ENCODE data around the gene ELMOD3.

ELMOD3 gene

GRCh38 chr2:85344356-85344954 lies 10.1 kb upstream of the ELMOD3 start (continued):
- no peak for TF ChIP-seq ELK4 (IDR thresholded peaks at IDR 0.05; ENCODE audit: borderline replicate concordance, low read depth, low read length)
- TF ChIP-seq ZNF202 (tag by site-specific recombination; IDR thresholded peaks at IDR 0.05; ENCODE audit: borderline replicate concordance): no peak

DNA sequence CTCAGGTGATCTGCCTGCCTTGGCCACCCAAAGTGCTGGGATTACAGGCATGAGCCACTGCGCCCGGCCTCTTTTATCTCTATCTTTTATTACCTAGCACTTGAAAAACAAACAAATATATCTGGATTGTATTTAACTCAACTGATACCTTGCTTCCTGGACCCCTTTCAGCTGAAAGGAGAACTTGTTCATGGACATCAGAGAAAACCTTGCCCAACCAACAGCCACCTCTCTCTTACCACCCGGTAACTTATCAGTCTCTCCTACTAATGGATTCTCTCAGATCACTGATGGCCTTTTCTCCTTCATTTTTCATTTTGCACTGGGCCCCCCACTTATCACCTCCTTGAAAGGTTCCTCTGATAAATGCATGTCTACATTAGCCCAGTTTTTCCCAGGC lies 7.0 kb upstream of the ELMOD3 start:
- TF ChIP-seq, protein P1, sequence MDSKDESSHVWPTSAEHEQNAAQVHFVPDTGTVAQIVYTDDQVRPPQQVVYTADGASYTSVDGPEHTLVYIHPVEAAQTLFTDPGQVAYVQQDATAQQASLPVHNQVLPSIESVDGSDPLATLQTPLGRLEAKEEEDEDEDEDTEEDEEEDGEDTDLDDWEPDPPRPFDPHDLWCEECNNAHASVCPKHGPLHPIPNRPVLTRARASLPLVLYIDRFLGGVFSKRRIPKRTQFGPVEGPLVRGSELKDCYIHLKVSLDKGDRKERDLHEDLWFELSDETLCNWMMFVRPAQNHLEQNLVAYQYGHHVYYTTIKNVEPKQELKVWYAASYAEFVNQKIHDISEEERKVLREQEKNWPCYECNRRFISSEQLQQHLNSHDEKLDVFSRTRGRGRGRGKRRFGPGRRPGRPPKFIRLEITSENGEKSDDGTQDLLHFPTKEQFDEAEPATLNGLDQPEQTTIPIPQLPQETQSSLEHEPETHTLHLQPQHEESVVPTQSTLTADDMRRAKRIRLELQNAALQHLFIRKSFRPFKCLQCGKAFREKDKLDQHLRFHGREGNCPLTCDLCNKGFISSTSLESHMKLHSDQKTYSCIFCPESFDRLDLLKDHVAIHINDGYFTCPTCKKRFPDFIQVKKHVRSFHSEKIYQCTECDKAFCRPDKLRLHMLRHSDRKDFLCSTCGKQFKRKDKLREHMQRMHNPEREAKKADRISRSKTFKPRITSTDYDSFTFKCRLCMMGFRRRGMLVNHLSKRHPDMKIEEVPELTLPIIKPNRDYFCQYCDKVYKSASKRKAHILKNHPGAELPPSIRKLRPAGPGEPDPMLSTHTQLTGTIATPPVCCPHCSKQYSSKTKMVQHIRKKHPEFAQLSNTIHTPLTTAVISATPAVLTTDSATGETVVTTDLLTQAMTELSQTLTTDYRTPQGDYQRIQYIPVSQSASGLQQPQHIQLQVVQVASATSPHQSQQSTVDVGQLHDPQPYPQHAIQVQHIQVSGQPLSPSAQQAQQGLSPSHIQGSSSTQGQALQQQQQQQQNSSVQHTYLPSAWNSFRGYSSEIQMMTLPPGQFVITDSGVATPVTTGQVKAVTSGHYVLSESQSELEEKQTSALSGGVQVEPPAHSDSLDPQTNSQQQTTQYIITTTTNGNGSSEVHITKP (tag by site-specific recombination; IDR thresholded peaks at IDR 0.05): no peak
- TF ChIP-seq ZNF692 (tag by site-specific recombination; IDR thresholded peaks at IDR 0.05) (no peak), ZNF529 (tag by site-specific recombination; IDR thresholded peaks at IDR 0.05; ENCODE audit: insufficient replicate concordance) (no peak), ZBTB44 (tag by site-specific recombination; IDR thresholded peaks at IDR 0.05) (no peak), MEIS1 (CRISPR knock-in tag; IDR thresholded peaks at IDR 0.05; ENCODE audit: borderline replicate concordance) (no peak), ZNF341 (tag by site-specific recombination; IDR thresholded peaks at IDR 0.05; ENCODE audit: low read depth) (no peak), SCRT2 (tag by site-specific recombination; IDR thresholded peaks at IDR 0.05) (no peak), ZNF580 (tag by site-specific recombination; IDR thresholded peaks at IDR 0.05) (no peak), ZNF561 (tag by site-specific recombination; IDR thresholded peaks at IDR 0.05; ENCODE audit: borderline replicate concordance) (no peak), ZNF362 (tag by site-specific recombination; IDR thresholded peaks at IDR 0.05) (no peak), ZNF202 (tag by site-specific recombination; IDR thresholded peaks at IDR 0.05; ENCODE audit: borderline replicate concordance) (no peak), ZNF214 (tag by site-specific recombination; IDR thresholded peaks at IDR 0.05; ENCODE audit: borderline replicate concordance) (no peak), ZNF416 (tag by site-specific recombination; IDR thresholded peaks at IDR 0.05) (no peak), ZNF423 (tag by site-specific recombination; IDR thresholded peaks at IDR 0.05) (no peak), ZNF777 (tag by site-specific recombination; IDR thresholded peaks at IDR 0.05; ENCODE audit: borderline replicate concordance) (no peak), ZBTB48 (tag by site-specific recombination; IDR thresholded peaks at IDR 0.05) (no peak), ZNF248 (tag by site-specific recombination; IDR thresholded peaks at IDR 0.05) (no peak)
- TF ChIP-seq, protein P2, sequence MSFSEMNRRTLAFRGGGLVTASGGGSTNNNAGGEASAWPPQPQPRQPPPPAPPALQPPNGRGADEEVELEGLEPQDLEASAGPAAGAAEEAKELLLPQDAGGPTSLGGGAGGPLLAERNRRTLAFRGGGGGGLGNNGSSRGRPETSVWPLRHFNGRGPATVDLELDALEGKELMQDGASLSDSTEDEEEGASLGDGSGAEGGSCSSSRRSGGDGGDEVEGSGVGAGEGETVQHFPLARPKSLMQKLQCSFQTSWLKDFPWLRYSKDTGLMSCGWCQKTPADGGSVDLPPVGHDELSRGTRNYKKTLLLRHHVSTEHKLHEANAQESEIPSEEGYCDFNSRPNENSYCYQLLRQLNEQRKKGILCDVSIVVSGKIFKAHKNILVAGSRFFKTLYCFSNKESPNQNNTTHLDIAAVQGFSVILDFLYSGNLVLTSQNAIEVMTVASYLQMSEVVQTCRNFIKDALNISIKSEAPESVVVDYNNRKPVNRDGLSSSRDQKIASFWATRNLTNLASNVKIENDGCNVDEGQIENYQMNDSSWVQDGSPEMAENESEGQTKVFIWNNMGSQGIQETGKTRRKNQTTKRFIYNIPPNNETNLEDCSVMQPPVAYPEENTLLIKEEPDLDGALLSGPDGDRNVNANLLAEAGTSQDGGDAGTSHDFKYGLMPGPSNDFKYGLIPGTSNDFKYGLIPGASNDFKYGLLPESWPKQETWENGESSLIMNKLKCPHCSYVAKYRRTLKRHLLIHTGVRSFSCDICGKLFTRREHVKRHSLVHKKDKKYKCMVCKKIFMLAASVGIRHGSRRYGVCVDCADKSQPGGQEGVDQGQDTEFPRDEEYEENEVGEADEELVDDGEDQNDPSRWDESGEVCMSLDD (tag by site-specific recombination; IDR thresholded peaks at IDR 0.05): no peak
- no peak overlapping the region for H3K27ac ChIP-seq (ENCODE audit: extremely low read depth, low read depth, low read length)
- POLR2A ChIA-PET: interaction anchor here (1.5 kb wide), 1 partner anchor 20 kb away, joined by 3 read pairs; the partner anchor contains the start of gene TGOLN2
- CTCF ChIA-PET: no interaction called here
- no peaks in the 10 kb centered on the region for H3K4me1 ChIP-seq (ENCODE audit: control insufficient read depth, insufficient read depth, low read length)
- peaks cover 22 to 75% of the 10 kb centered on the region in 2 experiments for H3K36me3 ChIP-seq (ENCODE audit: control insufficient read depth in 2 of 2, insufficient read depth in 1 of 2, low read length in 2 of 2)
- no peak overlapping the region for H3K4me3 ChIP-seq (ENCODE audit: low read depth, low read length)
- no peaks in the 10 kb centered on the region for H3K9me3 ChIP-seq (ENCODE audit: control insufficient read depth, insufficient read depth, low read depth, low read length)

All from HEK293 (cell line).